HEK293T (cell line): ENCODE measurements around the gene ZBTB8B.
"Not testable (repeated sequence)": the region's sequence is repeated elsewhere in the genome, so short reads cannot be mapped to it uniquely, and the experiment has no call there.

ENCODE experiments used
- ARNT ChIP-seq: fragments of 450-650 bp; IDR thresholded peaks from 2 replicates; pipeline ENCODE4 v1.6.1; 2017; ENCODE audit warnings: mild to moderate bottlenecking
- BHLHE40 ChIP-seq: fragments of 450-650 bp; IDR thresholded peaks from 2 replicates; pipeline ENCODE4 v1.6.1; 2016; ENCODE audit warnings: mild to moderate bottlenecking, moderate library complexity, borderline replicate concordance
- LEF1 ChIP-seq: fragments of 450-650 bp; IDR thresholded peaks from 2 replicates; pipeline ENCODE4 v1.6.1; 2017; ENCODE audit warnings: mild to moderate bottlenecking, borderline replicate concordance
- SP1 ChIP-seq: fragments of 450-650 bp; IDR thresholded peaks from 2 replicates; pipeline ENCODE4 v1.6.1; 2017
- SUZ12 ChIP-seq: fragments of 450-650 bp; IDR thresholded peaks from 2 replicates; pipeline ENCODE4 v1.6.1; 2016; ENCODE audit warnings: mild to moderate bottlenecking
- TARDBP ChIP-seq: fragments of 450-650 bp; IDR thresholded peaks from 2 replicates; pipeline ENCODE4 v1.6.1; 2016

DNA sequence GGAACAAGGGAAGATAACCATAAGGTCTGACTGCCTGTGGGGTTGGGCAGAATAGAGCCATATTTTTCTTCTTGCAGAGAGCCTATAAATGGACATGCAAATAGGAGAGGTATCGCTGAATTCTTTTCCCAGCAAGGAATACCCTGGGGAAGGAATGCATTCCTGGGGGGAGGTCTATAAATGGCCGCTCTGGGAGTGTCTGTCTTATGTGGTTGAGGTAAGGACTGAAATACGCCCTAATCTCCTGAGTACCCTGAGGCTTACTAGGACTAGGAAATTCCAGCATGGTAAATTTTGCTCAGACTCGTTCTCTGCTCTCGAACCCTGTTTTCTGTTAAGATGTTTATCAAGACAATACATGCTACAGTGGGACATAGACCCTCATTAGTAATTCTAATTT is 6.1 kb upstream of the ZBTB8B start:
- TF ChIP-seq SUZ12, BHLHE40, TARDBP, ARNT, SP1, LEF1: not testable (repeated sequence)
